HepG2 (cell line): ENCODE results near the gene ZNF318. TPM values are rescaled to one million over a fixed set of nuclear protein-coding genes. Genes with fewer than 3 reads are reported as not detected.
A peak's percentile ranks its signal among the peaks of the same experiment; 100 is the strongest.

Source experiments
- CEBPG ChIP-seq: IDR thresholded peaks from 2 replicates; pipeline ENCODE4 v1.6.1; 2016
- ELF1 ChIP-seq: sonication (generic); formaldehyde crosslinking; IDR thresholded peaks from 2 replicates; pipeline ENCODE4 v1.4.0; 2020; ENCODE audit warnings: missing genetic modification reagents
- GTF2F1 ChIP-seq: fragments of 150-350 bp; IDR thresholded peaks from 2 replicates; pipeline ENCODE4 v1.6.1; 2014; ENCODE audit warnings: low read length
- HDAC2 ChIP-seq: sonication (generic); formaldehyde crosslinking; IDR thresholded peaks from 2 replicates; pipeline ENCODE4 v1.4.0; 2020; ENCODE audit warnings: missing genetic modification reagents
- HINFP ChIP-seq: sonication (generic); formaldehyde crosslinking; IDR thresholded peaks from 2 replicates; pipeline ENCODE4 v1.4.0; 2020; ENCODE audit warnings: low read depth, mild to moderate bottlenecking, missing genetic modification reagents
- MEIS1 ChIP-seq: sonication (generic); formaldehyde crosslinking; IDR thresholded peaks from 2 replicates; pipeline ENCODE4 v1.9.0; 2021; ENCODE audit warnings: mild to moderate bottlenecking, missing genetic modification reagents, moderate library complexity, borderline replicate concordance
- SMC3 ChIP-seq: IDR thresholded peaks from 2 replicates; pipeline ENCODE4 v1.6.1; 2011; ENCODE audit warnings: low read length, improper control_type of control experiment
- ZBTB43 ChIP-seq: sonication (generic); formaldehyde crosslinking; conservative IDR thresholded peaks from 2 replicates; pipeline ENCODE4 v1.4.0; 2020; ENCODE audit warnings: missing genetic modification reagents
- ZFP36L1 ChIP-seq: sonication (generic); formaldehyde crosslinking; IDR thresholded peaks from 2 replicates; pipeline ENCODE4 v1.8.0; 2022; ENCODE audit warnings: mild to moderate bottlenecking, missing genetic modification reagents, moderate library complexity
- ZFP90 ChIP-seq: sonication (generic); formaldehyde crosslinking; IDR thresholded peaks from 2 replicates; pipeline ENCODE4 v1.8.0; 2022; ENCODE audit warnings: missing genetic modification reagents, mild to moderate bottlenecking, inconsistent platforms, borderline replicate concordance
- ZNF407 ChIP-seq: sonication (generic); formaldehyde crosslinking; IDR thresholded peaks from one replicate; pipeline ENCODE4 v1.5.1; 2020; ENCODE audit warnings: mild to moderate bottlenecking, missing genetic modification reagents; ENCODE audit errors: not compliant biosample characterization
- ZNF441 ChIP-seq: sonication (generic); formaldehyde crosslinking; IDR thresholded peaks from 2 replicates; pipeline ENCODE4 v1.7.0; 2021; ENCODE audit warnings: missing genetic modification reagents, borderline replicate concordance
- ZSCAN9 ChIP-seq: IDR thresholded peaks from 2 replicates; pipeline ENCODE4 v1.6.1; 2016; ENCODE audit warnings: borderline replicate concordance
- ZXDC ChIP-seq: sonication (generic); formaldehyde crosslinking; IDR thresholded peaks from 2 replicates; pipeline ENCODE4 v1.5.0; 2020; ENCODE audit warnings: mild to moderate bottlenecking, missing genetic modification reagents
- polyA plus RNA-seq, 8 experiments: library from polyadenylated mRNA; depleted of rRNA in 3 of 8; stranded (reverse) in 7 of 8; unstranded in 1 of 8; fragments of >200 nt; fragmentation: Illumina TruSeq in 4 of 8; extraction: Trizol in 4 of 8; gene quantifications; 2 replicates each; pipeline versions ENCODE4 v1.2.1 to v1.2.3, GENCODE V29; 2011 to 2016; ENCODE audit warnings: low read depth in 4 of 8, missing spikeins in 1 of 8, mixed read lengths in 1 of 8; ENCODE audit not compliant: insufficient read depth in 1 of 8
- total RNA-seq, 5 experiments: library from RNA; depleted of rRNA; stranded (reverse); fragments of >200 nt; fragmentation: Illumina TruSeq; extraction: Trizol; gene quantifications; 2 replicates each; pipeline ENCODE4 v1.2.3, GENCODE V29; 2016; ENCODE audit warnings: low read depth in 1 of 5

The ZNF318 gene
- total and polyA plus RNA-seq, 2 of the 13 experiments (the other 11 are each of a cell fraction or from before 2014, with no cell fraction given), result 13.0 to 14.5 TPM

- TF ChIP-seq ZNF407 (CRISPR knock-in tag) (no peak), ZSCAN9 (CRISPR knock-in tag) (no peak), ZBTB43 (no peak), ZXDC (CRISPR knock-in tag) (no peak), ELF1 (CRISPR knock-in tag) (no peak), GTF2F1 (no peak), CEBPG (CRISPR knock-in tag) (peak; percentile 17; the same call in 1 of the 2 replicates), ZNF441 (CRISPR knock-in tag) (no peak), MEIS1 (CRISPR knock-in tag) (no peak), HDAC2 (CRISPR knock-in tag) (no peak), ZFP36L1 (CRISPR knock-in tag) (no peak), ZFP90 (CRISPR knock-in tag) (no peak), SMC3 (peak; percentile 5; the same call in 1 of the 2 replicates), HINFP (CRISPR knock-in tag) (no peak)
Measured at GRCh38 chr6:43313813-43314212, 55.6 kb downstream of the ZNF318 start (continued).
